ENCODE results near the gene DYRK1B.

GRCh38 chr19:39865953-39866352 lies 32.0 kb upstream of the DYRK1B start:
- TF ChIP-seq POLR2A (IDR thresholded peaks at IDR 0.05) (no peak), CTCF (IDR thresholded peaks at IDR 0.05) (no peak)

Measured in Peyer's patch (tissue), 4 donors.